Heart left ventricle (tissue), 13 donors: Measurements from ENCODE around the gene CHST11.

Experiments used
- CTCF ChIP-seq, 12 donors: fragments of 200-600 bp; sonication (generic) in 4 of 12; IDR thresholded peaks; one replicate each; pipeline versions ENCODE4 v1.5.0 to v1.8.0; 2018 to 2022; ENCODE audit warnings: antibody characterized with exemption in 12 of 12, mild to moderate bottlenecking in 5 of 12
- POLR2A ChIP-seq, 2 donors: fragments of 450-650 bp; IDR thresholded peaks; one replicate each; pipeline ENCODE4 v1.6.1; 2017; ENCODE audit warnings: antibody characterized with exemption in 2 of 2, mild to moderate bottlenecking in 2 of 2, moderate library complexity in 2 of 2
- donor health status: ischemic (EF 13 %, LVEDD 7.1; RV severe dilation, severe dysfunction).
- donor health status: DM: no; HTN: yes; CAD: no.
- donor health status: DM: no; HTN: no; CAD: no.
- donor health status: ischemic (EF 25% LVEDD 6.9; RV normal size, moderate dysfunction).
- donor health status: ischemic (EF 25% LVEDD 5.7; RV mildly dilated, moderate dysfunction).
- donor health status: ischemic (EF 35%, LVEDD 5.7; RV mildly dilated, moderate dysfunction).
- donor health status: nonischemic (EF 11% LVEDD 7.7; RV severe dilation, severe dysfunction).
- donor health status: DM: yes; HTN: yes; CAD: no.
- donor health status: PGD.
- donor health status: ischemic (EF 29% LVEDD 5.4; RV normal size, mild dysfunction).
- donor health status: nonischemic (EF 23%, LVEDD 6.1; RV moderate dilation, normal function).

DNA sequence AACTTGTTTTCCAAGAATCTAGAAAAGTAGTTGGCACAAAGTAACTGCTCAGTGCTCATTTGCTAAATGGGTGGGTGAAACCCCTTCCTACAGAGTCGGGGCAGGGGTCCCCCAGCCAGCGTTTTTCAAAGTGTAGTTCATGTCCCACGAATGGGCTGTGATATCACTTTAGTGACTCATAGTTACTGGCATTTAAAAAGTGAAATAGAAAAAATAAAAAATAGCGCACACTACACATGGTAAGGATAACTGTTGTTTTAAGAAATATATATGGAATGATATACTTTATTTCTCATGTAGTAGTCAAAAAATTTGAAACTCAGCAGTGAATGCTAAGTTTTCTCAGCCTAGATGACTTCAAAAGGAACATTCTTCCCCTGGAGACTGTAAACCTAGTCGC is 250.4 kb downstream of the CHST11 start:
- TF ChIP-seq CTCF (IDR thresholded peaks at IDR 0.05) (no peak), POLR2A (IDR thresholded peaks at IDR 0.05) (no peak)
